HFF-Myc (cell line): ENCODE results near the gene MAST3.

Experiments
- DNase-seq: peaks from one replicate; pipeline ENCODE4 v3.0.0-alpha.2; 2011; ENCODE audit warnings: low read depth; ENCODE audit errors: extremely low read depth
- H3K4me3 ChIP-seq: replicated peaks from 2 replicates; pipeline ENCODE4 v1.5.1; 2011; ENCODE audit warnings: low read depth, mild to moderate bottlenecking, control low read depth, low read length
- TF ChIP-seq, protein P1 (sequence below): IDR thresholded peaks from 2 replicates; pipeline ENCODE4 v1.5.1; 2012; ENCODE audit warnings: mild to moderate bottlenecking, low read depth, low read length, control low read depth; ENCODE audit errors: missing control alignments

The MAST3 gene

GRCh38 chr19:18170714-18171255 is 73.2 kb downstream of the MAST3 start:
- TF ChIP-seq, protein P1, sequence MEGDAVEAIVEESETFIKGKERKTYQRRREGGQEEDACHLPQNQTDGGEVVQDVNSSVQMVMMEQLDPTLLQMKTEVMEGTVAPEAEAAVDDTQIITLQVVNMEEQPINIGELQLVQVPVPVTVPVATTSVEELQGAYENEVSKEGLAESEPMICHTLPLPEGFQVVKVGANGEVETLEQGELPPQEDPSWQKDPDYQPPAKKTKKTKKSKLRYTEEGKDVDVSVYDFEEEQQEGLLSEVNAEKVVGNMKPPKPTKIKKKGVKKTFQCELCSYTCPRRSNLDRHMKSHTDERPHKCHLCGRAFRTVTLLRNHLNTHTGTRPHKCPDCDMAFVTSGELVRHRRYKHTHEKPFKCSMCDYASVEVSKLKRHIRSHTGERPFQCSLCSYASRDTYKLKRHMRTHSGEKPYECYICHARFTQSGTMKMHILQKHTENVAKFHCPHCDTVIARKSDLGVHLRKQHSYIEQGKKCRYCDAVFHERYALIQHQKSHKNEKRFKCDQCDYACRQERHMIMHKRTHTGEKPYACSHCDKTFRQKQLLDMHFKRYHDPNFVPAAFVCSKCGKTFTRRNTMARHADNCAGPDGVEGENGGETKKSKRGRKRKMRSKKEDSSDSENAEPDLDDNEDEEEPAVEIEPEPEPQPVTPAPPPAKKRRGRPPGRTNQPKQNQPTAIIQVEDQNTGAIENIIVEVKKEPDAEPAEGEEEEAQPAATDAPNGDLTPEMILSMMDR: no peak
- DNase-seq: no peak
- no peak overlapping the region for H3K4me3 ChIP-seq

DNA sequence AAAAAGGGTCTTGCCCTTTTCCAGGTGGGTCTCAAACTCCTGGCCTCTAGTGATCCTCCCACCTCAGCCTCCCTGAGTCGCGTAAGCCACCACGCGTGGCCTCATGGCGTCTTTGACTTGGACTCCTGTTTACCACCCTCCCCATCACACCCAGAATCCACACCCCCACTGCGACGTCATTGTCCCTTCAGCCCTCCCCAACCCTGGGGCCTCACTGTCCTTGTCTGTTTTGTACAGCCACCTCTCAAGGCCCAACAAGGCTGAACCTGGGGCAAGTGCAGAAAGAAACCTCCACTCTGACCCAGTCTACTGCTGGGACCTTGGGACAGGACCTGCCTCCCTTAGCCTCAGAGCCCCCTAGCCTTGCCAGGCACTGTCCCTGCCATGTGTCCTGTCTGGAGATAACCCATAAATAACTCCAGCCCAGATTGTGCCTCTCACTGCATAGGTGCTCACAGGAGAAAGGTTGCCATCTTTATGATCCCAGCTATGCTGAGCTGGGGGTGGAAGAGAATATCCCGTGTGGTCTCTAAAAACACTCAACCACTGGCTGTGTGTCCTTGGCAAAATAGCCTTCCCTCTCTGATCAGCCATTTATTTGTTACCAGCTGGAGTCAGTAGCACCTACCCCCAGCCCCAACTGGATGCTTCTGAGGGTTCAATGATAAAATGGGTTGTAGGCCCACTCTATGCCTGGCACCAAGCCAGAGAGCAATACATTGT is 74.2 kb downstream of the MAST3 start:
- TF ChIP-seq, protein P1: no peak
- no peak overlapping the region for H3K4me3 ChIP-seq
- no peak for DNase-seq

- no peak for DNase-seq
- no peak overlapping the region for H3K4me3 ChIP-seq
- TF ChIP-seq, protein P1: no peak
These were observed 74.9 kb downstream of the MAST3 start for GRCh38 chr19:18172331-18173053.

- TF ChIP-seq, protein P1: no peak
- no peak for DNase-seq
- peak overlapping the region; percentile 53 for H3K4me3 ChIP-seq
These were observed 75.5 kb downstream of the MAST3 start for GRCh38 chr19:18173054-18173571.

DNA sequence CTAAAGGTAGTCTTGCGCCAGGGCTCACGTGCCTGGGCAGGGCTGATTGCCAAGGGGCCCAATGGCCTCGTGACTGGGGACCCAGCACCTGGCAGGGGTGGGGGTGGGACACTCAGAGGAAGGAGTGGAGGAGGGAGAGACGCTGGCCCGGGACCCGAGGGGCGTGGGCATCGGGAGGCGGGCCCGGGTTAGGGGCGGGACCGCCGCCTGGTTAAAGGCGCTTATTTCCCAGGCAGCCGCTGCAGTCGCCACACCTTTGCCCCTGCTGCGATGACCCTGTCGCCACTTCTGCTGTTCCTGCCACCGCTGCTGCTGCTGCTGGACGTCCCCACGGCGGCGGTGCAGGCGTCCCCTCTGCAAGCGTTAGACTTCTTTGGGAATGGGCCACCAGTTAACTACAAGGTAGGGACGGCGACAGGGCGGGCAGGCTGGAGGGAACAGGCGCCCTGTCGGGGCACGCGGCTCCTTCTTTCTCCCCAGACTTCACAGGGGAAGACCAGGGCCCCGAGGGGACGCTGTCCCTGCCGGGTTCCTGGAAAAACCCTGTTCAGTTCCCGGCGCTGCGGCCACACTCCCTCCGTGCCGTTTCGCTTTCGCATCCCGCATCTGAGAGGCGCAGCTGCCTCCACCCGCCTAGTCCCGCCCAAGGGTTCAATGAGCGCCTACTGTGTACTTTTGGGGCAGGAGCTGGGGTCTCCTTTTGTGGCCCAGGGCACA is 76.2 kb downstream of the MAST3 start, which contains the start of gene IFI30:
TSS of gene IFI30 (plus strand) at position 242 of the 717 bp plus-strand sequence. CDS start at position 271, 29 bp downstream.
- peak within 1 kb of the TSS; percentile 53 for H3K4me3 ChIP-seq
- no peak for DNase-seq
- TF ChIP-seq, protein P1: no peak

DNA sequence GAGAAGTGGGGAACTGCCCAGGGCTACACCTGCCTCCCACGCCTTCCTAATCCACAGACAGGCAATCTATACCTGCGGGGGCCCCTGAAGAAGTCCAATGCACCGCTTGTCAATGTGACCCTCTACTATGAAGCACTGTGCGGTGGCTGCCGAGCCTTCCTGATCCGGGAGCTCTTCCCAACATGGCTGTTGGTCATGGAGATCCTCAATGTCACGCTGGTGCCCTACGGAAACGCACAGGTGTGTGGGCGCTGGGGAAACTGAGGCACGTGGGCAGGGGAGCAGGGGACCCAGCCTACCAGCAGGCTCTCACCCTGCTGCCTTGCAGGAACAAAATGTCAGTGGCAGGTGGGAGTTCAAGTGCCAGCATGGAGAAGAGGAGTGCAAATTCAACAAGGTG is 77.4 kb downstream of the MAST3 start:
- no peak overlapping the region for H3K4me3 ChIP-seq
- no peak for DNase-seq
- TF ChIP-seq, protein P1: no peak
